ENCODE data around the gene ENG. TPM values are rescaled to one million over a fixed set of nuclear protein-coding genes. Genes with fewer than 3 reads are reported as not detected.

ENG gene
- polyA plus RNA-seq, 1 of the 3 experiments (the other 2 are of a cell fraction) = 18.8 TPM

DNA sequence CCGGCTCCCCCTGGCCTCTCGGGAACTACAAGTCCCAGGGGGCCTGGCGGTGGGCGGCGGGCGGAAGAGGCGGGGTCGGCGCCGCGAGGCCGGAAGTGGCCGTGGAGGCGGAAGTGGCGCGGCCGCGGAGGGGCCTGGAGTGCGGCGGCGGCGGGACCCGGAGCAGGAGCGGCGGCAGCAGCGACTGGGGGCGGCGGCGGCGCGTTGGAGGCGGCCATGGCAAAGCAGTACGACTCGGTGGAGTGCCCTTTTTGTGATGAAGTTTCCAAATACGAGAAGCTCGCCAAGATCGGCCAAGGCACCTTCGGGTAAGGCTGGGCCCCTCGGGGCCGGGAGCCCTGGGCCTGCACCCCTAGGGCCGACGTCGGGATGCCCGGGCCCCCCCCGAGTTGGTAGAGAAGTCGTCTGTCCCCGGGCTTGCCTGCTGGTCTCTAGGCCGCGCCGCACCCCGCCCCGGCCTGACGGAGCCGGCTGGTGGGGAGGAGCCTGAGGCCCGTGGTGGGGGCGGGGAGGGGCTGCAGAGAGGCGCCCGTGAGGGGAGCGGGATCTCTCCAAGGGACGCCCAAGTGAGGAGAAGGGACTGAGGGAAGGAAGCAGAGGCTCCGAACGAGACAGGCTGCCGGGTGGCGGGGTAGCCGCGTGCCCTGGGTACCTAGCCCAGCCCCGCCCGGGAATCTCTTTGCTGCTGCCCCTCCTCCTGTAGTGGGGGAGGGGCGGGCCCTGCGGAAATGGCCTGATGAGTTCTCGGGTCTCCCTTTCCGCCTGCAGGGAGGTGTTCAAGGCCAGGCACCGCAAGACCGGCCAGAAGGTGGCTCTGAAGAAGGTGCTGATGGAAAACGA lies 68.3 kb downstream of the ENG start, which contains the start of gene CDK9:
Gene CDK9 (plus strand): TSS at position 102 of the 840 bp plus-strand sequence. CDS start 115 bp downstream, at position 217.
- WGBS (ENCODE audit: low lambda C conversion rate) = 1% methylated on average over 18 of the region's 75 CpGs
- H3K9me3 ChIP-seq = no peaks in the 10 kb centered on the region
- no peaks in the 10 kb centered on the region for H3K27me3 ChIP-seq (ENCODE audit: insufficient read depth)
- peak within 1 kb of the TSS; percentile 92 to 93 for H3K27ac ChIP-seq (ENCODE audit: low read depth in 2 of 2, low read length in 1 of 2)
- peak within 1 kb of the TSS; percentile 82 to 90 for H3K4me3 ChIP-seq (ENCODE audit: low read depth in 2 of 2, low read length in 1 of 2)
- ChIA-PET CTCF (interaction anchor here (0.7 to 6.3 kb wide), 27 partner anchors 11 to 1326 kb away, joined by 3 to 87 read pairs (median 5); partner anchors contain the start of genes PTRH1, TOR2A and TTC16), POLR2A (interaction anchor here (0.7 to 1.8 kb wide), 10 partner anchors 11 to 362 kb away, joined by 3 to 8 read pairs (median 4); partner anchors contain the start of genes TOR2A and ZNF79)
- peaks cover 49% of the 10 kb centered on the region for H4K20me1 ChIP-seq (ENCODE audit: insufficient read depth)
- H2AFZ ChIP-seq (ENCODE audit: low read depth) = 0 out of 2 replicates have a peak within 1 kb of the TSS, but pooled peaks have one; percentile 65
- TF ChIP-seq TAF1 (IDR thresholded peaks at IDR 0.05; ENCODE audit: borderline replicate concordance, low read depth, low read length) (peak; percentile 64; the same call in 1 of the 2 replicates), MXI1 (IDR thresholded peaks at IDR 0.05; ENCODE audit: low read depth, low read length) (peak; percentile 42; the same call in 1 of the 2 replicates), NFIC (IDR thresholded peaks at IDR 0.05; ENCODE audit: borderline replicate concordance) (no peak), GATA2 (CRISPR knock-in tag; IDR thresholded peaks at IDR 0.05) (no peak), MEF2A (IDR thresholded peaks at IDR 0.05; ENCODE audit: borderline replicate concordance, low read depth) (no peak), ELF1 (IDR thresholded peaks at IDR 0.05) (peak; percentile 88), RAD21 (IDR thresholded peaks at IDR 0.05; ENCODE audit: low read length) (no peak), NRF1 (IDR thresholded peaks at IDR 0.05; ENCODE audit: low read depth, low read length) (no peak), POLR2AphosphoS5 (IDR thresholded peaks at IDR 0.05; ENCODE audit: low read depth, low read length) (peak; percentile 16), SIN3A (IDR thresholded peaks at IDR 0.05; ENCODE audit: borderline replicate concordance, low read depth, low read length) (peak; percentile 65), FOSL2 (IDR thresholded peaks at IDR 0.05; ENCODE audit: borderline replicate concordance, low read depth) (no peak), CHD2 (IDR thresholded peaks at IDR 0.05; ENCODE audit: low read length, partially characterized antibody) (peak; percentile 84), GABPA (IDR thresholded peaks at IDR 0.05; ENCODE audit: low read depth) (peak; percentile 86), TEAD4 (IDR thresholded peaks at IDR 0.05; ENCODE audit: borderline replicate concordance, insufficient read depth) (no peak), TCF12 (IDR thresholded peaks at IDR 0.05) (no peak; the same call in 1 of the 2 replicates), YY1 (IDR thresholded peaks at IDR 0.05; ENCODE audit: low read depth) (no peak), EZH2phosphoT487 (IDR thresholded peaks at IDR 0.05; ENCODE audit: borderline replicate concordance, low read depth) (no peak)
- TF ChIP-seq, protein P1, sequence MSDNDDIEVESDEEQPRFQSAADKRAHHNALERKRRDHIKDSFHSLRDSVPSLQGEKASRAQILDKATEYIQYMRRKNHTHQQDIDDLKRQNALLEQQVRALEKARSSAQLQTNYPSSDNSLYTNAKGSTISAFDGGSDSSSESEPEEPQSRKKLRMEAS (IDR thresholded peaks at IDR 0.05; ENCODE audit: low read depth) = peak; percentile 73
- TF ChIP-seq, protein P2, sequence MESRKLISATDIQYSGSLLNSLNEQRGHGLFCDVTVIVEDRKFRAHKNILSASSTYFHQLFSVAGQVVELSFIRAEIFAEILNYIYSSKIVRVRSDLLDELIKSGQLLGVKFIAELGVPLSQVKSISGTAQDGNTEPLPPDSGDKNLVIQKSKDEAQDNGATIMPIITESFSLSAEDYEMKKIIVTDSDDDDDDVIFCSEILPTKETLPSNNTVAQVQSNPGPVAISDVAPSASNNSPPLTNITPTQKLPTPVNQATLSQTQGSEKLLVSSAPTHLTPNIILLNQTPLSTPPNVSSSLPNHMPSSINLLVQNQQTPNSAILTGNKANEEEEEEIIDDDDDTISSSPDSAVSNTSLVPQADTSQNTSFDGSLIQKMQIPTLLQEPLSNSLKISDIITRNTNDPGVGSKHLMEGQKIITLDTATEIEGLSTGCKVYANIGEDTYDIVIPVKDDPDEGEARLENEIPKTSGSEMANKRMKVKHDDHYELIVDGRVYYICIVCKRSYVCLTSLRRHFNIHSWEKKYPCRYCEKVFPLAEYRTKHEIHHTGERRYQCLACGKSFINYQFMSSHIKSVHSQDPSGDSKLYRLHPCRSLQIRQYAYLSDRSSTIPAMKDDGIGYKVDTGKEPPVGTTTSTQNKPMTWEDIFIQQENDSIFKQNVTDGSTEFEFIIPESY (IDR thresholded peaks at IDR 0.05; ENCODE audit: borderline replicate concordance, low read depth) = no peak
- TF ChIP-seq, protein P3, sequence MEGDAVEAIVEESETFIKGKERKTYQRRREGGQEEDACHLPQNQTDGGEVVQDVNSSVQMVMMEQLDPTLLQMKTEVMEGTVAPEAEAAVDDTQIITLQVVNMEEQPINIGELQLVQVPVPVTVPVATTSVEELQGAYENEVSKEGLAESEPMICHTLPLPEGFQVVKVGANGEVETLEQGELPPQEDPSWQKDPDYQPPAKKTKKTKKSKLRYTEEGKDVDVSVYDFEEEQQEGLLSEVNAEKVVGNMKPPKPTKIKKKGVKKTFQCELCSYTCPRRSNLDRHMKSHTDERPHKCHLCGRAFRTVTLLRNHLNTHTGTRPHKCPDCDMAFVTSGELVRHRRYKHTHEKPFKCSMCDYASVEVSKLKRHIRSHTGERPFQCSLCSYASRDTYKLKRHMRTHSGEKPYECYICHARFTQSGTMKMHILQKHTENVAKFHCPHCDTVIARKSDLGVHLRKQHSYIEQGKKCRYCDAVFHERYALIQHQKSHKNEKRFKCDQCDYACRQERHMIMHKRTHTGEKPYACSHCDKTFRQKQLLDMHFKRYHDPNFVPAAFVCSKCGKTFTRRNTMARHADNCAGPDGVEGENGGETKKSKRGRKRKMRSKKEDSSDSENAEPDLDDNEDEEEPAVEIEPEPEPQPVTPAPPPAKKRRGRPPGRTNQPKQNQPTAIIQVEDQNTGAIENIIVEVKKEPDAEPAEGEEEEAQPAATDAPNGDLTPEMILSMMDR (IDR thresholded peaks at IDR 0.05) = no peak
- TF ChIP-seq, protein P4, sequence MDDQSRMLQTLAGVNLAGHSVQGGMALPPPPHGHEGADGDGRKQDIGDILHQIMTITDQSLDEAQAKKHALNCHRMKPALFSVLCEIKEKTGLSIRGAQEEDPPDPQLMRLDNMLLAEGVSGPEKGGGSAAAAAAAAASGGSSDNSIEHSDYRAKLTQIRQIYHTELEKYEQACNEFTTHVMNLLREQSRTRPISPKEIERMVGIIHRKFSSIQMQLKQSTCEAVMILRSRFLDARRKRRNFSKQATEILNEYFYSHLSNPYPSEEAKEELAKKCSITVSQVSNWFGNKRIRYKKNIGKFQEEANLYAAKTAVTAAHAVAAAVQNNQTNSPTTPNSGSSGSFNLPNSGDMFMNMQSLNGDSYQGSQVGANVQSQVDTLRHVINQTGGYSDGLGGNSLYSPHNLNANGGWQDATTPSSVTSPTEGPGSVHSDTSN (IDR thresholded peaks at IDR 0.05) = no peak
- H3F3A ChIP-seq (replicated peaks; ENCODE audit: insufficient read depth) = peaks cover 3% of the 10 kb centered on the region
- H3K9ac ChIP-seq = peak within 1 kb of the TSS; percentile 99
- H3K36me3 ChIP-seq (replicated peaks in 1 of 2; ENCODE audit: control insufficient read depth in 1 of 2, insufficient read depth in 2 of 2, low read length in 1 of 2) = peaks cover 41 to 44% of the 10 kb centered on the region in 2 experiments
- H3K79me2 ChIP-seq (ENCODE audit: insufficient read depth) = peaks cover 52% of the 10 kb centered on the region
- peak; percentile 98 for DNase-seq
- no peaks in the 10 kb centered on the region for H3K9me2 ChIP-seq
- peak within 1 kb of the TSS; percentile 94 for H3K4me2 ChIP-seq
- H3K4me1 ChIP-seq (ENCODE audit: control insufficient read depth in 1 of 2, insufficient read depth in 2 of 2, low read depth in 1 of 2, low read length in 1 of 2) = peaks cover 6 to 13% of the 10 kb centered on the region in 2 experiments

All from SK-N-SH (cell line).